Activated T-helper 2 cell treated with anti-CD3 and anti-CD28 coated beads, Interferon-gamma antibody, Interleukin-2, Interleukin-4, amounts not matched to agents 10 μg/mL and 5 μg/mL and 100 μg/mL, durations not matched to agents 14 hours and 24 hours and 36 hours (primary cell): Measurements from ENCODE around the gene STING1. TPM values are rescaled to one million over a fixed set of nuclear protein-coding genes. Genes with fewer than 3 reads are reported as not detected.
A peak's percentile ranks its signal among the peaks of the same experiment; 100 is the strongest.

ENCODE experiments used
- DNase-seq: peaks from one replicate; pipeline ENCODE4 v3.0.0; 2021; ENCODE audit warnings: low spot score
- H3K27ac Mint-ChIP-seq: one replicate; pipeline ENCODE4 v1.8.0; 2021; ENCODE audit warnings: mixed read lengths
- H3K27me3 Mint-ChIP-seq: one replicate; pipeline ENCODE4 v1.8.0; 2021; ENCODE audit warnings: low read depth, mixed read lengths
- H3K36me3 Mint-ChIP-seq: one replicate; pipeline ENCODE4 v1.8.0; 2021; ENCODE audit warnings: low read depth, mixed read lengths
- H3K4me1 Mint-ChIP-seq: one replicate; pipeline ENCODE4 v1.8.0; 2021; ENCODE audit warnings: low read depth, mixed read lengths
- H3K4me3 Mint-ChIP-seq: one replicate; pipeline ENCODE4 v1.8.0; 2021; ENCODE audit warnings: low read depth, mild to moderate bottlenecking, moderate library complexity, mixed read lengths
- H3K9me3 Mint-ChIP-seq: one replicate; pipeline ENCODE4 v1.8.0; 2021; ENCODE audit warnings: mixed read lengths
- intact Hi-C: fragments of 100-400 bp; cut with micrococcal nuclease; formaldehyde crosslinking; loops from one replicate; pipeline ENCODE4 v1.15.1; 2023
- total RNA-seq: library from RNA; stranded (reverse); gene quantifications from 2 replicates; pipeline ENCODE4 v1.2.3, GENCODE V29; 2022

The STING1 gene
- total RNA-seq, 1 donor from 2014 or later = 169 TPM

- Mint-ChIP-seq H3K27ac (peak overlapping the region; percentile 74), H3K9me3 (no peaks in the 10 kb centered on the region), H3K27me3 (no peaks in the 10 kb centered on the region), H3K36me3 (peaks cover 36% of the 10 kb centered on the region), H3K4me1 (peaks cover 62% of the 10 kb centered on the region), H3K4me3 (peak overlapping the region; percentile 47)
- intact Hi-C loops = loop anchor here (5.0 kb wide), 1 partner anchor 40 kb away; no protein-coding TSS in a partner anchor
- DNase-seq = no peak
Measured at GRCh38 chr5:139472386-139473030, 10.1 kb downstream of the STING1 start.

GRCh38 chr5:139470821-139471300 is 11.7 kb downstream of the STING1 start, which contains the start of gene SMIM33:
SMIM33 (plus strand) TSS chr5:139471004; CDS start chr5:139471122, 118 bp downstream.
- Mint-ChIP-seq H3K36me3 (peaks cover 22% of the 10 kb centered on the region), H3K27me3 (no peaks in the 10 kb centered on the region), H3K4me1 (peaks cover 57% of the 10 kb centered on the region), H3K4me3 (peak within 1 kb of the TSS; percentile 65), H3K9me3 (no peaks in the 10 kb centered on the region), H3K27ac (peak within 1 kb of the TSS; percentile 89)
- intact Hi-C loops = loop anchor here (5.0 kb wide), 1 partner anchor 41 kb away; no protein-coding TSS in a partner anchor
- DNase-seq = no peak

GRCh38 chr5:139468421-139468931 is 14.1 kb downstream of the STING1 start:
- Mint-ChIP-seq H3K27me3 (no peaks in the 10 kb centered on the region), H3K27ac (peak overlapping the region; percentile 20), H3K4me1 (peaks cover 39% of the 10 kb centered on the region), H3K36me3 (no peaks in the 10 kb centered on the region), H3K4me3 (no peak overlapping the region), H3K9me3 (no peaks in the 10 kb centered on the region)
- intact Hi-C loops = no loop called here
- DNase-seq = no peak

- no peak for DNase-seq
- Mint-ChIP-seq H3K27me3 (no peaks in the 10 kb centered on the region), H3K4me3 (no peak within 1 kb of the TSS), H3K9me3 (no peaks in the 10 kb centered on the region), H3K4me1 (peaks cover 32% of the 10 kb centered on the region), H3K36me3 (no peaks in the 10 kb centered on the region), H3K27ac (peak within 1 kb of the TSS; percentile 46)
- intact Hi-C loops = no loop called here
Measured at GRCh38 chr5:139462586-139463276, 19.8 kb downstream of the STING1 start, which contains the start of gene ECSCR. ECSCR (minus strand) TSS chr5:139462743; CDS start chr5:139462670, 73 bp downstream.

DNA sequence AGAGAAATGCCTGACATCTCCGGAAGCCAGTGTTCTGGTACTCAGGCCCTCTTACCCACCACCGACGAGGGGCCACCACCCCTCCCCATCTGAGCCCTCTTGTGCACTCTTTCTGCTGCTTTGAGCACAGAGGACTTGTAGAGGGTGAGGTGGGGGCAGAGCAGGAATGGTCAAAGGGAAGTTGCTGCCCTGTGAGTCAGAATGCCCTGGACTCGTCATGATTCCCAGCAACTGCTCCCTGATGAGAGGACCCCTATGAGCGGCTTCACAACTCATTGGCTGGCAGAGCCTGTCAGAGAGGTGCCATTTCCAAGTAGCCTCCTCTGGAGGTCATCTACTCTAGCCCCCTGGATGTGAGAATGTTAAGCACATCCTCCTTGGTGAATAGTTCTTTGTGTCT is 20.9 kb downstream of the STING1 start:
- Mint-ChIP-seq H3K27ac (peak overlapping the region; percentile 46), H3K27me3 (no peaks in the 10 kb centered on the region), H3K4me3 (no peak overlapping the region), H3K36me3 (no peaks in the 10 kb centered on the region), H3K4me1 (peaks cover 41% of the 10 kb centered on the region), H3K9me3 (no peaks in the 10 kb centered on the region)
- no peak for DNase-seq
- intact Hi-C loops = no loop called here

- H3K27ac Mint-ChIP-seq = peak overlapping the region; percentile 19
- H3K4me1 Mint-ChIP-seq = peaks cover 46% of the 10 kb centered on the region
- H3K27me3 Mint-ChIP-seq = no peaks in the 10 kb centered on the region
- no peak overlapping the region for H3K4me3 Mint-ChIP-seq
- H3K9me3 Mint-ChIP-seq = no peaks in the 10 kb centered on the region
- no peak for DNase-seq
- intact Hi-C loops = no loop called here
- H3K36me3 Mint-ChIP-seq = no peaks in the 10 kb centered on the region
Measured at GRCh38 chr5:139461176-139461575, 21.4 kb downstream of the STING1 start.

DNA sequence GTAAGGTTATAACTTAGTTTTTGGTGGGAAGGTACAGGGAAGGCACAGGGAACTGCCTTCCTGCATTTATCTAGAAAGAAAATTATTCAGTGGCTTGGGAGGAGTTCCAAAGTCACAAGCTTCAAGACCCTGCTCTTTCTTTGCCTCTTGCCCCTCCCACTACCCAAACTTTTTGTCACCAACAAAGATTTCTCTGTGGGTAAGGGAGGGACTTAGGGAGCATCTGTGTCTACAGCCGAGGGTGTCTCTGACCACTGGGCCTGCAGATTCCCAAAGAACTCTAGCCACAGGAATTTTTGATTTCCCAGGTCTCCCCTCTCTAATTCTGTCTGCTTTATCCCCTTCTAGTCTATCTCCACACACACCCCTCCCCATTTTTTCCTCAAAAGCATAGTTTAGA is 22.1 kb downstream of the STING1 start:
- H3K27ac Mint-ChIP-seq = peak overlapping the region; percentile 99

GRCh38 chr5:139459451-139459934 is 23.1 kb downstream of the STING1 start:
- no peaks in the 10 kb centered on the region for H3K9me3 Mint-ChIP-seq
- intact Hi-C loops = loop anchor here (1.0 to 2.0 kb wide), 4 partner anchors 12 to 69 kb away; partner anchors contain the start of gene DNAJC18
- peaks cover 53% of the 10 kb centered on the region for H3K4me1 Mint-ChIP-seq
- no peaks in the 10 kb centered on the region for H3K36me3 Mint-ChIP-seq
- no peak for DNase-seq
- peak overlapping the region; percentile 99 for H3K27ac Mint-ChIP-seq
- no peaks in the 10 kb centered on the region for H3K27me3 Mint-ChIP-seq
- peak overlapping the region; percentile 72 for H3K4me3 Mint-ChIP-seq

More for the DNA sequence above, 22.1 kb downstream of the STING1 start:
- no peaks in the 10 kb centered on the region for H3K36me3 Mint-ChIP-seq
- DNase-seq = no peak
- intact Hi-C loops = no loop called here
- no peaks in the 10 kb centered on the region for H3K9me3 Mint-ChIP-seq
- H3K4me1 Mint-ChIP-seq = peaks cover 47% of the 10 kb centered on the region
- H3K4me3 Mint-ChIP-seq = no peak overlapping the region
- H3K27me3 Mint-ChIP-seq = no peaks in the 10 kb centered on the region

DNA sequence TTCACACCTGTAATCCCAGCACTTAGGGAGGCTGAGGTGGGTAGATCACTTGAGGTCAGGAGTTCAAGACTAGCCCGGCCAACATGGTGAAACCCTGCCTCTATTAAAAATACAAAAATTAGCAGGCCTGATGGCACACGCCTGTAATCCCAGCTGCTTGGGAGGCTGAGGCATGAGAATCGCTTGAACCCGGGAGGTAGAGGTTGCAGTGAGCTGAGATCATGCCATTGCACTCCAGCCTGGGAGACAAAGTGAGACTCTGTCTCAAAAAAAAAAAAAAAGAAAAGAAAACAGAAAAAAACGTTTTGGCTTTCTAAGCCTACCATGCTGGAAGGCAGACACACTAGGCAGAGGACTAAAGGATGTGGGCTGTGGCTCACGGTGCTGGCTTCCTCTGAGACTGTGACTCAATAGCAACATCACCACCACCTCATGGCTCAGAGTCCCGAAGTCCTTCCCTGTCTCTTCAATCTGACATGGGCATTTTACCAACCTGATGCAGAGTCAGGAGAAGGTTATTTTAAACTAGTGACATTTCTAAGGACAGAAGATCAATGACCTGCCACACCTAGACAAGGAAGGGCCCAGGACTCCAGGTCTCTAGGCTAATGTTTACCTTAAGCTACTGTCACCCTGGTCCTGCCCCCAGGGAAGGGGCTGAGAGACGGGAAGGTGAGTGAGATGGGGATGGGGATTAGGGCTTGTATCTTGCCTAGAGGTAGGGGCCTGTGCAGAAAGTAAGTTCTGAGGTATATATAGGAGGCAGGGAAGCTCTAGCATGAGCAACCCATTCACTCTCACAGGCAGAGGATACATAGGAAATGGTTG is 23.8 kb downstream of the STING1 start:
- H3K27me3 Mint-ChIP-seq = no peaks in the 10 kb centered on the region
- peak overlapping the region; percentile 72 for H3K4me3 Mint-ChIP-seq
- peak overlapping the region; percentile 99 for H3K27ac Mint-ChIP-seq
- intact Hi-C loops = loop anchor here (1.0 to 2.0 kb wide), 5 partner anchors 11 to 68 kb away; partner anchors contain the start of genes DNAJC18 and STING1
- peak; percentile 77 for DNase-seq
- peaks cover 59% of the 10 kb centered on the region for H3K4me1 Mint-ChIP-seq
- peaks cover 2% of the 10 kb centered on the region for H3K36me3 Mint-ChIP-seq
- no peaks in the 10 kb centered on the region for H3K9me3 Mint-ChIP-seq

DNA sequence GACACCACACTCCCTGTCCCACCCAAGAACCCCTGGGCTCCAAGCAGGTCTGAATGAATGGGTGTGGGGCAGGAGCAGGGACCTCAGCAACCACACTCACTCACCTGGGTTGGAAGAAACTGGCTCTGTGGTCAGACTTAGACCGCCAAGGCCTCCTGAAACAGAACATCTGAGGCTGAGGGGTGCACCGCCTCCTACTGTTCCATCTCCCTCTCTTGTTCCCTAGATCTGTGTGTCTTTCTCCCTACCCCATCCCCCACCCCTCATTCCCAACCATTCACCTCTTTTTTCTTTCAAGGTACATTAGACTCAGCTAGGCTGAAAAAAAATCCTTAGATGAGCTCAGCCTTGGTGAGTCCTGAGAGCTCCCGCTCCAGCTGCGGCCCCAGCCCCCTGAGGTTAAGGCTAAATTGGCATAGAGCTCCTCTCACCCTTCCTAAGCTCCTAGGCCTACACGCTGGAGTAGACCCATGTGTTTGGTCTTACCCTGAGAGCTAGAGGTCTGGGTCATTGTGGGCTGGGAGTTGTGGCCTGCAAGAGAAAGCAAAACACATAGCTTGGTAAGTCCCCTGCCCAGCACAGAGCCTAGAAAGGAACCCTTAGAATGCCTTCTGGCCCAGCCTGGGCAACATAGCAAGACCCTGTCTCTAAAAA is 24.8 kb downstream of the STING1 start:
- H3K36me3 Mint-ChIP-seq = peaks cover 5% of the 10 kb centered on the region
- H3K27me3 Mint-ChIP-seq = no peaks in the 10 kb centered on the region
- no peak for DNase-seq
- H3K4me3 Mint-ChIP-seq = no peak overlapping the region
- intact Hi-C loops = loop anchor here (1.0 to 2.0 kb wide), 2 partner anchors 25 to 67 kb away; partner anchors contain the start of gene STING1
- no peaks in the 10 kb centered on the region for H3K9me3 Mint-ChIP-seq
- peak overlapping the region; percentile 99 for H3K27ac Mint-ChIP-seq
- H3K4me1 Mint-ChIP-seq = peaks cover 62% of the 10 kb centered on the region

DNA sequence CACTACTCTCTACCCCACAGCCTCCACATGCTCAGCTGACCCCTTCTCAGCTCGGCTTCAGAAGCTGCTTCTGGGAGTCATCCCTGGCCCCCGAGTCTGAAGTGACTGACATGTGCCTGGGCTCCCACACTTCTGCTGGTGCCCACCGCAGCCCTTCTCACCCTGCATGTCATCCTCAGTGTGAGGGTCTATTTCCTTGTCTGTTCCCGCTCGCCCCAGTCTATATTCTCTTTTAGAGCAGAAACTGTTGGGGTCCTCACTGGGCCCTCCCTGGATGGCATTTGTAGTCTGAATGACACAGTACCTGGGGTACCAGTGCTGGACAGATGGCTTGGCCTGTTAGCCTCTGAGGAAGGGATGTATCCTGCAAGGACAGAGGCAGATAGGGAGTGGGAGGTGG is 25.3 kb downstream of the STING1 start:
- Mint-ChIP-seq H3K9me3 (no peaks in the 10 kb centered on the region), H3K4me1 (peaks cover 62% of the 10 kb centered on the region), H3K36me3 (peaks cover 5% of the 10 kb centered on the region), H3K27ac (peak overlapping the region; percentile 99), H3K27me3 (no peaks in the 10 kb centered on the region), H3K4me3 (no peak overlapping the region)
- DNase-seq = no peak
- intact Hi-C loops = no loop called here
